NCI-H510A (cell line): ENCODE results near the gene SEC24C.
"Not testable (repeated sequence)": the region's sequence is repeated elsewhere in the genome, so short reads cannot be mapped to it uniquely, and the experiment has no call there.

ENCODE experiments used
- DNase-seq: peaks from one replicate; lab custom pipeline; 2025; lab: John Stamatoyannopoulos, UW

The SEC24C gene

DNA sequence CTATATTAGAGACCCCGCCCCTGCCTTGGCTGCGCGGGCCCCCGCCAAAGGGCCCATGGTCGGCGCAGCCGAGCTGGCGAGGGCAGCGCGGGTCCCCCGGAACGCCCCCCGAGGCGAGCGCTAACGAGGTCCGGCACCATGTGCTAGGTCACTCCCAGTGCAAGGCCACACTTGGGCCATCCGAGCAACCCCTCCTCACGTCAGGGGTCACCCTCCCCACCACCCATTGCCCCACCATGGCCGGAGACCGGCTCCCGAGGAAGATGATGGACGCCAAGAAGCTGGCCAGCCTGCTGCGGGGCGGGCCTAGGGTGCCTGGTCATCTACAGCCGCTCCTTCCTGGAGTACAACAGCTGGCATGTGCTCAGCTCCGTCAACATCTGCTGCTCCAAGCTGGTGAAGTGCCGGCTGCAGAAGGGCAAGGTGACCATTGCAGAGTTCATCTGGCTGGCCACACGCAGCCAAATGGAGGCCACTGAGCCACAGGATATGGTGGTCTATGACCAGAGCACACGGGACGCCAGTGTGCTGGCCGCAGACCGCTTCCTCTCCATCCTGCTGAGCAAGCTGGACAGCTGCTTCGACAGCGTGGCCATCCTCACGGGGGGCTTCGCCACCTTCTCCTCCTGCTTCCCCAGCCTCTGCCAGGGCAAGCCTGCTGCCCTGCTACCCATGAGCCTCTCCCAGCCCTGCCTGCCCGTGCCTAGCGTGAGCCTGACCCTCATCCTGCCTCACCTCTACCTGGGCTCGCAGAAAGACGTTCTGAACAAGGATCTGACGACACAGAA, 12.4 kb upstream of the SEC24C start:
- DNase-seq: no peak

DNA sequence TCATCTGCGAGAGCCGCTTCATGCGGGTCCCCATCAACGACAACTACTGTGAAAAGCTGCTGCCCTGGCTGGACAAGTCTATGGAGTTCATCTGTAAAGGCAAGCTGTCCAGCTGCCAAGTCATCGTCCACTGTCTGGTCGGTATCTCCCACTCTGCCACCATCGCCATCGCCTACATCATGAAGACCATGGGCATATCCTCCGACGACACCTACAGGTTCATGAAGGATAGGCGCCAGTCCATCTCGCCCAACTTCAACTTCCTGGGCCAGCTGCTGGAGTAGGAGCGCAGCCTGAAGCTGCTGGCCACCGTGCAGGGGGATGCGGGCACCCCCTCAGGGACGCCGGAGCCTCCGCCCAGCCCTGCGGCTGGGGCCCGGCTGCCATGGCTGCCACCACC, 11.7 kb upstream of the SEC24C start:
- DNase-seq: no peak

DNA sequence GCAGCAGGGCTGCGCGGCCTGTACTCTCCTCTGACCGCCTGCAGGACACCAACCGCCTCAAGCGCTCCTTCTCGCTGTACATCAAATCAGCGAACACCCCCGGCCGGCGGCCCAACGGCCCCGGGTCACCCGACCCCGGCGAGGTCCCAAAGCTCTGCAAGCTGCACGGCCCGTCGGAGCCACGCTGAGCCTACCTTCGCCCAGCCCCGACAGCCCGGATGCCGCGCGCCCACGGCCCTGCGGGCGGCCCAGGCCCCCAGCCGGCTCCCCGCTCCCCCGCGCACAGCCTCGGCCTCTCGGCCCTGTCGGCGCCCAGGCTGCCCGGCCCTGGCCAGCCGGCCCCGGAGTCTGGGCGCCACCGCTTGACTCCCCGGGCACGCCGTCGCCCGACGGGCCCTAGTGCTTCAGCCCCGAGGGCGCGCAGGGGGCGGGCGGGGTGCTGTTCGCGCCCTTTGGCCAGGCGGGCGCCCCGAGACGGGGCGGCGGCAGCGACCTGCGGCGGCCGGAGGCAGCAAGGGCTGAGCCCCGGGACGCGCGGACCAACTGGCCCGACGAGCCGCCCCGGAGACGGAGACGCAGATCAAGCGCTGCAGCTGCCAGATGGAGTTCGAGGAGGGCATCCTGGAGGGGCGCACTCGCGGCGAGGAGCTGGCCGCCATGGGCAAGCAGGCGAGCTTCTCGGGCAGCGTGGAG, 11.1 kb upstream of the SEC24C start:
- DNase-seq: no peak

DNA sequence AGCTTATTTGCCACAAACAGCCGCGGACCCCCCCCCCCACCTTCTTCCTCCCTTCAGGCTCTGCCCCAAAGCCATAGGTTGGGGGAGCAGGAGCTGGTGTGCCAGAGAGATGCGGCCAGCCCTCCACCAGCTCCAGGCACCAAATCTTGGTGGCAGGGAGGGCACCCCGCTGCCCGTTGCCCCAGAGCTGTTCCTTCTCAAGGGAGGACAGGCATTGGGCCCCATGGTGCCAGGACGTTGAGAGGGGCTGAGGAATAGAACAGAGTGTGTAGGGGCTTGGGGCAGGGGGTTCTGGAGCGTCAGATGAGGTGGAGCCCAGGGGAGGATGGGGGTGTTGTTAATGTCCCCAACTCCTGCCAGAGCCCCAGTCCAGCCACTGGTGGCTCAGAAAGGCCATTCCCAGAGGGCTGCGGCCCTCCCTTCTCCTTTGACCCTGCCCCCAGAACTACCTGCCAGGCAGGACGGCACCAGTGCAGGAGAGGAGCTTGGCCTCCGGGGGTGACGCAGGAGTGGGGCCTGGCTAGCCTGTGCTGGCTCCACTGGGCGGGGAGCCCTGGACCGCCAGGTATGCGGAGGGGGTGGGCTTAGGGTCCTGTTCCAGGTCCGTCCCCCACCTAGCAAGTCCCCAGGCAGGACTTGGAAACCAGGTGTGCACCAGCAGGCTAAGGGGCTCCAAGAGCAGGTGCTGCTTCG, 10.0 kb upstream of the SEC24C start:
- no peak for DNase-seq

DNA sequence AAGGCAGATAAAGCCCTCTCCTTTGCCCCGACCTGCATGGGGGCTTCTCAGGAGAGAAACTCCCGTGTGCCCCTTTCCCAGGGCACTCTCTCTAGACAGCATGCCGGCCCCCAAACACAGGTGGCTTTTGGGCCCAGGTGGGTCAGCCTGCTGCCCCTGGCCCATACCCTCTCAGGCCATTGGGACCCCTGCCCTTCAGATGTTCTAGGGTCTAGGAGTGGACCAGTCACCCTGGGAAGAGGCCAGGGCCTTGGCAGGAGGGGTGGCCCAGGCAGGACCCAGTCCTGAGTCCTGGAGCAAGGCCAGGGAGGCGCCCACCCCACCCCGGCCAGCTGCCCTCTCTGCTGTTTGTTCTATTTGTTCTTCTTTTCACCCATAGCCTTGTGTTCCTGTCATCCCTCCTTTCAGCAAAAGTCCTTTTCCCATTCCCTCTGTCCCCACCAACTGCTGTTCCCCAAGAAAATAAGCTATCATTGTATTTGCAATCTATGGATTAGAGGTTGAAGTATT, 9.3 kb upstream of the SEC24C start:
- no peak for DNase-seq

DNA sequence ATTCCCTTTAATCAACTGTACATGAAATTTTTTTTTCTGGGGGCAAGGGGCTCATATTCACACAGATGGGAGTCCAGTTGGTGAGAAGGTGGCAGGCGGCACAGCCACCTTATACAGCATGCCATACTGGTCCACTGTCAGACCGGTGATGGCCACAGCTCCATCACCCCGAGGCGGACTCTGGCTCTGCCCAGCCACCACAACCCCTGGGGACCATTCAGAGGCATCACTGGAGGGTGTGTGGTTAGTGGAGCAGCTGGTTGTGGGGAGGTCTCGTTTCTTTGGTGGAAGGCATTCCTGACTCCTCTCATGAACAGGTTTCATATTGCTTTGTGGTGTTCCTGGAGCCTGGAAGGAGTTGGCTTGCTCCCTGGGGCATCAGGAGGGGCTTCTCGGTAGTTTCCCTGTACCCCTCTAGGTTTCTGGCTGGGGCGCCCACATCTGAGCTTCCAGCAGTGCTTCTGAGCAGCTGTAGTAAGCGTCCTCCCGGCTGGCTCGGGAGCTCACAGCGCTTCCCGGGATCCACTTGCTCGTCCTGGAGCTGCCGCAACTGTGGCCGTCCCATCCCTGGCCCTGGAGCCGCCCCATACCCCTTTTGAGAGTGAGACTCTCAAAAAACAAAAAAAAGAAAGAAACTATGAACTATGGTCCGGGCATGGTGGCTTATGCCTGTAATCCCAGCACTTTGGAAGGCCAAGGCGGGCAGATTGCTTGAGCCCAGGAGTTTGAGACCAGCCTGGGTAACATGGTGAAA, 3.5 kb upstream of the SEC24C start:
- not testable (repeated sequence) for DNase-seq

DNA sequence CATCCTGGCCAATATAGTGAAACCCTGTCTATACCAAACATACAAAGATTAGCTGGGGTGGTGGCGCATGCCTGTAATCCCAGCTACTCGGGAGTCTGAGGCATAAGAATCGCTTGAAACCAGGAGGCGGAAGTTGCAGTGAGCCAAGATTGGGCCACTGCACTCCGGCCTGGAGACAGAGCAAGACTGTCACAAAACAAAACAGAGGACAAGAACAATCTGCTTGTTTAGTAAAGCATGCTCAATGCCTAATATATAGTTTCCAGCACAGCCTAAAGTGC, 1.8 kb upstream of the SEC24C start:
- no peak for DNase-seq

DNA sequence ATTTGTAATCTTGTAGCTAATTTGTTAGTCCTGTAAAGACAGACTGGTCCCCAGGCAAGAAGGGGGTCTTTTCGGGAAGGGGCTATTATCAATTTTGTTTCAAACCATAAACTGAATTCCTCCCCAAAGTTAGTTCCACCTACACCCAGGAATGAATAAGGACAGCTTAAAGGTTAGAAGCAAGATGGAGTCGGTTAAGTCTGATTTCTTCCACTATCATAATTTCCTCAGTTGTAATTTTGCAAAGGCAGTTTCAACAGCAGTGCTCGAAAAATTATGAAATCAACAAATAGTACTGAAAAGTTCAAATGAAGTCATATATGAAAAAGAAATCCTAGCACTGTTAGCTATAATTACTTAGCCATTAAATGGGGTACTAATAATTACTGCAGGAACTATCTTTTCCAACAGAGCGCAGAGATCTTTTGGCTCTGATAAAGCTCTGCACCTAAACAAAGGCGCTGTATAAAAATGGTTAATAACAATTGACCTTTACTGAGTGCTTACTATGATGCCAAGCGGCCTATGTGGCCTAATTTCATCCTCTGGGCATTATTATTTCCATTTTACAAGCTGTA, 756 bp upstream of the SEC24C start:
- DNase-seq: no peak

DNA sequence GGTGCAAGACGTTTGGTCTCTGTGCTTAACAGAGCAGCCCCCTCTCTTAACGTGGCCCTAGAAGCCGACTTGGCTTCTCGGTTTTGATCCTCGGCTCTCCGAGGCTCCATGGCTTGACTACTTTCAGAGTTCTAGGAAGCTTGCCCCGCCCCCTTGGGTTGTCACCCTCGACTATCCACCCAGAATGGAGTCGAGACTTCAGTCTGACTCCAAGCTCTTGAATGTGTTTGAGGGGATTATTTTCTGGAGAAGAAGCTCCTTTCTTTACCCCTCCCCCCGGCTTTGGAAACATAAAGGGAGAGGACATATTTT, 448 bp downstream of the SEC24C start:
- DNase-seq: peak; percentile 51

DNA sequence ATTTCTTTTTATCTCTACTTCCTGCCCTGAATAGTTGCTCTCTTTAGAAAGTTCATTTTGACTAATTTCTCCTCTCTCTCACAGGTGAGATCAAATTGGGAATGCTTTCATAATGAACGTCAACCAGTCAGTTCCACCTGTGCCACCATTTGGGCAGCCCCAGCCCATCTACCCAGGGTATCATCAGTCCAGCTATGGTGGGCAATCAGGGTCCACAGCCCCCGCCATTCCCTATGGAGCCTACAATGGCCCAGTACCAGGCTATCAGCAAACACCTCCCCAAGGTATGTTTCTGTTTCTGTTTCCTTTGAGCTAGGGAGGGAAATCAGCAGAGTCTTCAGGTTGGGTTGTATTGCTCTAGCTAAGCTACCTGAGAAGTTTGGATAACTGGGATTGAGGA, 2.5 kb downstream of the SEC24C start:
- DNase-seq: no peak

DNA sequence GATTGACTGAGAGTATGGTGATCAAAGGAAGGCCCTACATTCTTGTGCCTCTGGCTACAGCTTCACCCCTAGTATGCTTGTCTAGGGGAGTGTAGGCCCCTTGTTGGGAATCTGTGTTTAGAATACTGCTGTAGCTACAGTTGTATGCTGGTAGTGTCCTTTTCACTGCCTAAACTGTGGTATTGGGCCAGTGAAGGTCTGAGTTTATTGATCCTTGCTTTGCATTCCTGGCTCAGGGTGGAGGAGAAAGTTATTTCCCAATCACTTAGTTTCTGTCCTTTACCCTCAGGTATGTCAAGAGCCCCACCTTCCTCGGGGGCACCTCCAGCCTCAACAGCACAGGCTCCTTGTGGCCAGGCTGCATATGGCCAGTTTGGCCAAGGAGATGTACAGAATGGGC, 6.6 kb downstream of the SEC24C start:
- no peak for DNase-seq

DNA sequence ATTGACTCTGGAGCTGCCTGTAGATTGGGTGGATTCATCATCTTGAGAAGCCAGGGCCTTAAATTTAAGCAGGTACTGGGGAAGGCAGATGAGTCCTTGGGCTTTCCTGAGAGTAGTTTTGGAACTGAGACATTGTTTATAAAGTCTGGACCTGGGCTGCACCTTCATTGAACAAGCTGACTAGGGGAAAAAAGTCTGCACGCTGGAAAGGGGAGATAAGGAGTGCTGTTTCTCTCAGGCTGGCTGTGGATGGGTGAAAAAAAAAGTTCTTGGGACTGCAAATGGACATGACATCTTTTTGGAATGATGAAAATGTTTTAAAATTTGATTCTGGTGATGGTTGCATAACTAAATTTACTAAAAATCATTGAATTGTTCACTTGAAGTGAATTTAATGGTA, 12.0 kb downstream of the SEC24C start:
- no peak for DNase-seq

DNA sequence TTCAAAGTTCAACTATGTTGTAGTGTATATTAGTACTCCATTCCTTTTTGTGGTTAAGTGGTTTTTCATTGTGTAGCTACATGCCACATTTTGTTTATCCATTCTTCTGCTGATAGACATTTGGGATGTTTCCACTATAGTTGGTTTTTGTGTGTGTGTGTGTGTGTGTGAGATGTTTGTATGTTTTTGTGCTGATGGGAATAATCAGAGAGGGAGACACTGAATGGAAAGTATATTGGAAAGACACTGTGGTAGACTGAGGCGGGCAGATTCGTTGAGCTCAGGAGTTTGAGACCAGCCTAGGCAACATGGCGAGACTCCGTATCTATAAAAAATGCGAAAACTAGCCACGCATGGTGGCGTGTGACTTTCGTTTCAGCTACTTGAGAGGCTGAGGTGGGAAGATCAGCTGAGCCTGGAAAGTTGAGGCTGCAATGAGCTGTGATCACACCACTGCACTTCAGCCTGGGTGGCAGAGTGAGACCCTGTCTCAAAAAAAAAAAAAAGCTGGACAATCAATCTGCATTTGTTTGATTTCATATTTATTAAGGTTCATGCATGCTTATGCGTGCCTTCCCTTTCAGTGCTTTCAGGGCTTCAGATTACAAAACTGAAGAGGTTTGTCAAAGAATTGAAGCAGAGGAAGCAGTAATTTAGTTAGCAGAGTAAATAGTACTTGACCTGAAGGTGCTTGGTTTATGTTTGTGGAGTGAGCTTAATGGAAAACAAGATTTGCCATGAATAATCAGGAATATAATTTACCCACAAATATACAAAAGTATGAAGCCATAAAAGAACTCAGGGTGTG, 14.7 kb downstream of the SEC24C start:
- DNase-seq: no peak

DNA sequence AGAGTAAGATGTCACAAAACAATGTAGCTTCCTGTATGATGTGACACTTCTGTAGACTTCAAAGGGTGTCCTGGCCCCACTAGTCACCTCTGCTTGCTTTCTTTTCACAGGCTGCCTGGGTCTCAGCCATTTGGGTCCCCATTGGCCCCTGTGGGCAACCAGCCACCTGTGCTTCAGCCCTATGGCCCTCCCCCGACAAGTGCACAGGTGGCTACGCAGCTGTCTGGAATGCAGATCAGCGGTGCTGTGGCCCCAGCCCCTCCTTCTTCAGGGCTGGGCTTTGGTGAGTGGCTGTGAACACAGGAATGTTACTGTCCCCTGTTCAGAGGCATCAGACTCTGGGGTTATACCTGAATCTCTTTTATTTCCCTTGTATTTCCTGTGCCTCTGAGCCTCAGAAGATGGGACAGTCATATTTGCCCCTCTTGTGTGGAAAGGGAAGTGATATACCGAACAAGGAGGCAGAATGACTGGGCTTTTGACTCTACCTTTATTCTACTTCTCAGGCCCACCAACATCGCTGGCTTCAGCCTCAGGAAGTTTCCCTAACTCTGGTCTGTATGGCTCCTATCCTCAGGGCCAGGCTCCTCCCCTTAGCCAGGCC, 15.4 kb downstream of the SEC24C start:
- peak; percentile 82 for DNase-seq

DNA sequence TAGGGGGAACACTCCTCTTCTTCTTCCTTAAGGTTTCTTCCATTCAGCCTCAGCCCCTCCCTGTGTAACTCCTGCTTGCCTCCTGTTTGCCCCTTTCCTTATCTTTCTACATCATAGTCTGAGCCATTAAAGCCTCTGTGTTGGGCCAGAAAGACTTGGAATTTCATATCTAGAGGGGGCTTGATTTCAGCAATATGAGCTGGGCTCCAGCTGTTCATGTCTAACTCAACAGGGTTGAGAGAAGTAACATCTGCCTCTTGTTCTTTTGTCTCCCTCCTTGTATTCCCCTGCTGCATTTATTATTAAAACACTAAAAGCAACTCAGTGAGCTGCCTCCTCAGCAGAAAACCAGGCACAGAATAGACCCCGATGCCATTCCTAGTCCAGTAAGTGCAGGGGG, 17.6 kb downstream of the SEC24C start:
- no peak for DNase-seq

DNA sequence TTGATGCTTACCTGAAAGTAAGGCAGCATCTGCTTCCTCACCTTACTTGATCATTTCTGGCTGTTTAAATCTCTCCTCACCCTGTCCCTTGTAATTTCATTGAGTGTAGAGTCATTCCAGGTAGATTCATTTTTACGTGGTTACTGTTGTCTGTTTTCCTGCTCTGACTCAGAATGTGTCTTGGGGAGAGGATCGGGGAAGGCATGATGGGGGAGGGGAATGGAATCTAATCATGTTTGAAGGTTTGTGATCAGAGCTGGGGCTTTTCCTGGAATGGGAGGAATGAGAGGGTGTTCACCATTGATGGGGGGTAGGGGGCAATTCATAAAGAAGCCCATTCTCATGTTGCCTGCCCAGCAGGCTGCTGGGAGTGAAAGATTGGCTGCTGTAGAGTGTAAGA, 18.7 kb downstream of the SEC24C start:
- DNase-seq: no peak

DNA sequence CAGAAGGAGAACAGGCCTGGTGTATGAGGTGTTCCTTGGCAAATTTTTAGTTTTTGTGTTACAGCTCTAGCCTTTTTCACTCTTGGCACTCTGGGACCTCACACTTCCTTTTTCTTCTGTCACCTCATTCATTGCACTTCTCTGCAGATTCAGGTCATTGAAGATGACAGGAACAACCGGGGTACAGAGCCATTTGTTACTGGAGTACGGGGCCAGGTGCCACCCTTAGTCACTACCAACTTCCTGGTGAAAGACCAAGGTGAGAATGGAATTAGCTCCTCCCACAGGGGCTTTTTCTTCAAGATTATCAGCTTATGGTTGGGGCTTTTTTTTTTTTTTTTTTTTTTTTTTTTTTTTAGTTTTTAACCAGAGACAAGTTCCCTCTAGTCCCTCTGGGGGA, 19.2 kb downstream of the SEC24C start:
- DNase-seq: no peak

DNA sequence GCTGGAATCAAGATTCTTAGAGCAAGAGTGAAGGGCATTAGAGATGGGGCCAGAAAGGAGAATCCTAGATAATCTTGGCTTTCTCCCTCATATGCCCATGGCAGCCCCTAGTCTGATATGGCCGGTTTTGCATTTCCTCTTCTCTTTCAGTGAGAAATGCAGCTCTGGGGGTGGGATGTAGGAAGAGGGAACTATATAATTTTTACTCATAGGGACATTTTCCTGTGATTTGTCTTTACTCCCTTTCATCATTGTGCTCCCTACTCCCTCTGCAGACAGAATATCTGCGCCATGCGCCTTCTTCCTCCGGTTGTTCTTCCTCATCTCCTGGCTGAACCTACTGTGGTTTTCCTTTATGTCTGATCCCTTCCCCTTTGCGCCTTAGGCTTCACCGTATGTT, 20.9 kb downstream of the SEC24C start:
- DNase-seq: no peak

DNA sequence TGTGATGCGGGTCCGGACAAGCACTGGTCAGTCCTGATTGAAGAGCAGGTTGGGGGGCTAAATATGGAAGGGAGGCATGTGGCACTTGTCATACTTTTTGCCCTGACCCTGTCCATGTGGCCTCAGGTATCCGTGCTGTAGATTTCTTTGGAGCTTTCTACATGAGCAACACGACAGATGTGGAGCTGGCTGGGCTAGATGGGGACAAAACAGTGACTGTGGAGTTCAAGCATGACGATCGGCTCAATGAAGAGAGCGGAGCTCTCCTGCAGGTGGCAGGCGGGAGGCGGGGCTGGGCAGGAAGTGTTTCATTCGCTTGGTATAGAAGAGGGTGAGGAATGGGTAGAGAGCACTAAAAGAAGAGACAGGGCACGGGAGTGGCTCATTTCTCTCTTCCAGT, 24.7 kb downstream of the SEC24C start:
- DNase-seq: peak; percentile 67

DNA sequence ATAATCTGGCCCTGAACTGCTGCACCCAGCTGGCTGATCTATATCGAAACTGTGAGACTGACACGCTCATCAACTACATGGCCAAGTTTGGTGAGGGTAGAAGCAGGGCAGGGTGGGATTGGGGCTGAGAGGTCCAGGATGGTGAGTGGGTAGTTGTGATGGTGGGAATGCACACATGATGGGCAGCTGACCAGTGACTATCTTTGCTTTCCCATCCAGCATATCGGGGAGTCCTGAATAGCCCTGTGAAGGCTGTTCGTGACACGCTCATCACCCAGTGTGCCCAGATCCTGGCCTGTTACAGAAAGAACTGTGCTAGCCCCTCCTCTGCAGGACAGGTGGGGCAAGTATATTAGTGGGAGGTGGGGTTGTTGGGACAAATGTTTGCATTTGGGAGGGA, 25.2 kb downstream of the SEC24C start:
- no peak for DNase-seq

DNA sequence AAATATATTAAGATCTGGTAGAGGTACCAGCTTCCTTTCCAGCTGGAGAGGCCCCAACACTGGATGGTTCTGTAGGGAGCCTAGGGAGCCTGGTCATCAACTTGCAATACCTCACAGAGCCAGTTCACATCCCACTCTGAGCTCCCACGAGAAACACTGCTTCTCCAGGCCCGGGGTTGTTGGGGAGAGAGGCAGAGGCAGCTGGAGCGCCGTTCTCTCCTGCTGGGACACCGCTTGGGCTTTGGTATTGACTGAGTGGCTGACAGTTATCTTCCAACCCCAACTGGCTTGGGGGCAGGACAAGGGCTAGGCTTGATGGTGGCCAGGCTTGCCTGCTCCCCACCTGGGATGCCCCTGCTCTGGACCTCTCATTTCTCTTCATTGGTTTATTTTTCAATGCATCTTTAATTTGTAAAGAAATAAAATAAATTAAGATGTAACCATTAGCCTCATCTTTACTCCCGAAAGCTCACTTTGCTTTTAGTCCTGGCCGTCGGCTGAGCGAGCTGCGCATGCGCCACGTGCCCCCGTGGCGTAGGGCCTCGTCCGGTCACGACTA, 27.6 kb downstream of the SEC24C start:
- DNase-seq: peak; percentile 25
